HUES6 (cell line): ENCODE data around the gene NINJ1.
"Not testable (repeated sequence)": the region's sequence is repeated elsewhere in the genome, so short reads cannot be mapped to it uniquely, and the experiment has no call there.

ENCODE experiments used
- H3K27ac ChIP-seq: 2 replicates; pipeline ENCODE4 v1.7.0; 2013; ENCODE audit warnings: low read depth, mild to moderate bottlenecking, low read length, inconsistent platforms
- H3K27me3 ChIP-seq: 2 replicates; pipeline ENCODE4 v1.6.1; 2013; ENCODE audit warnings: low read length; ENCODE audit not compliant: control insufficient read depth, insufficient read depth
- H3K36me3 ChIP-seq: 2 replicates; pipeline ENCODE4 v1.6.1; 2013; ENCODE audit warnings: low read length; ENCODE audit not compliant: control insufficient read depth, insufficient read depth
- H3K4me1 ChIP-seq: 2 replicates; pipeline ENCODE4 v1.6.1; 2013; ENCODE audit warnings: low read length; ENCODE audit not compliant: control insufficient read depth, insufficient read depth
- H3K4me3 ChIP-seq: 2 replicates; pipeline ENCODE4 v1.5.1; 2013; ENCODE audit warnings: low read depth, low read length
- H3K9ac ChIP-seq: one replicate; pipeline ENCODE4 v1.6.1; 2013; ENCODE audit warnings: mild to moderate bottlenecking, low read length
- H3K9me3 ChIP-seq: 2 replicates; pipeline ENCODE4 v1.6.1; 2013; ENCODE audit warnings: low read depth, low read length; ENCODE audit not compliant: control insufficient read depth, insufficient read depth

Gene NINJ1

GRCh38 chr9:93159601-93160471 lies 25.8 kb upstream of the NINJ1 start:
- Histone ChIP-seq H3K27ac (no peak overlapping the region), H3K9ac (no peak overlapping the region), H3K36me3 (no peaks in the 10 kb centered on the region), H3K27me3 (no peaks in the 10 kb centered on the region), H3K4me1 (peaks cover 4% of the 10 kb centered on the region; the same call in 1 of the 2 replicates), H3K4me3 (no peak overlapping the region), H3K9me3 (no peaks in the 10 kb centered on the region)

GRCh38 chr9:93156475-93157008 lies 22.5 kb upstream of the NINJ1 start:
- H3K9me3 ChIP-seq = no peaks in the 10 kb centered on the region
- H3K4me1 ChIP-seq = peaks cover 4% of the 10 kb centered on the region; the same call in 1 of the 2 replicates
- no peaks in the 10 kb centered on the region for H3K27me3 ChIP-seq
- no peak overlapping the region for H3K9ac ChIP-seq
- no peak overlapping the region for H3K4me3 ChIP-seq
- H3K27ac ChIP-seq = no peak overlapping the region
- H3K36me3 ChIP-seq = no peaks in the 10 kb centered on the region

- H3K9ac ChIP-seq = no peak overlapping the region
- no peak overlapping the region for H3K4me3 ChIP-seq
- no peaks in the 10 kb centered on the region for H3K36me3 ChIP-seq
- no peak overlapping the region for H3K27ac ChIP-seq
- no peaks in the 10 kb centered on the region for H3K9me3 ChIP-seq
- peaks cover 4% of the 10 kb centered on the region; the same call in 1 of the 2 replicates for H3K4me1 ChIP-seq
- no peaks in the 10 kb centered on the region for H3K27me3 ChIP-seq
These were observed 21.8 kb upstream of the NINJ1 start for GRCh38 chr9:93155716-93156474.

GRCh38 chr9:93154293-93154903 lies 20.3 kb upstream of the NINJ1 start:
- H3K36me3 ChIP-seq = no peaks in the 10 kb centered on the region
- H3K9me3 ChIP-seq = no peaks in the 10 kb centered on the region
- no peaks in the 10 kb centered on the region for H3K27me3 ChIP-seq
- no peaks in the 10 kb centered on the region for H3K4me1 ChIP-seq
- H3K9ac ChIP-seq = no peak overlapping the region
- H3K27ac ChIP-seq = no peak overlapping the region
- no peak overlapping the region for H3K4me3 ChIP-seq

GRCh38 chr9:93151097-93151784 lies 17.2 kb upstream of the NINJ1 start:
- Histone ChIP-seq H3K9ac (no peak overlapping the region), H3K4me3 (no peak overlapping the region), H3K27me3 (no peaks in the 10 kb centered on the region), H3K9me3 (0 out of 2 replicates have a peak, but pooled peaks cover 3% of the 10 kb centered on the region), H3K36me3 (no peaks in the 10 kb centered on the region), H3K27ac (no peak overlapping the region), H3K4me1 (no peaks in the 10 kb centered on the region)

GRCh38 chr9:93149361-93149760 lies 15.3 kb upstream of the NINJ1 start:
- H3K27me3 ChIP-seq = no peaks in the 10 kb centered on the region
- H3K4me1 ChIP-seq = peaks cover 3% of the 10 kb centered on the region; the same call in 1 of the 2 replicates
- H3K9ac ChIP-seq = no peak overlapping the region
- 0 out of 2 replicates have a peak, but pooled peaks cover 3% of the 10 kb centered on the region for H3K9me3 ChIP-seq
- no peaks in the 10 kb centered on the region for H3K36me3 ChIP-seq
- H3K4me3 ChIP-seq = no peak overlapping the region
- H3K27ac ChIP-seq = no peak overlapping the region

GRCh38 chr9:93148721-93149120 lies 14.7 kb upstream of the NINJ1 start:
- Histone ChIP-seq H3K36me3 (no peaks in the 10 kb centered on the region), H3K9me3 (0 out of 2 replicates have a peak, but pooled peaks cover 3% of the 10 kb centered on the region), H3K27ac (no peak overlapping the region), H3K4me3 (no peak overlapping the region), H3K27me3 (no peaks in the 10 kb centered on the region), H3K4me1 (peaks cover 8% of the 10 kb centered on the region; the same call in 1 of the 2 replicates), H3K9ac (no peak overlapping the region)

GRCh38 chr9:93147632-93148031 lies 13.6 kb upstream of the NINJ1 start:
- H3K4me1 ChIP-seq = peaks cover 8% of the 10 kb centered on the region; the same call in 1 of the 2 replicates
- no peak overlapping the region for H3K4me3 ChIP-seq
- H3K36me3 ChIP-seq = no peaks in the 10 kb centered on the region
- H3K9me3 ChIP-seq = 0 out of 2 replicates have a peak, but pooled peaks cover 3% of the 10 kb centered on the region
- no peaks in the 10 kb centered on the region for H3K27me3 ChIP-seq
- no peak overlapping the region for H3K9ac ChIP-seq
- no peak overlapping the region for H3K27ac ChIP-seq

GRCh38 chr9:93146696-93147095 lies 12.6 kb upstream of the NINJ1 start:
- H3K4me1 ChIP-seq, H3K9ac ChIP-seq, H3K27me3 ChIP-seq, H3K4me3 ChIP-seq, H3K36me3 ChIP-seq, H3K9me3 ChIP-seq, H3K27ac ChIP-seq: not testable (repeated sequence)

- no peak overlapping the region for H3K4me3 ChIP-seq
- no peak overlapping the region for H3K27ac ChIP-seq
- no peaks in the 10 kb centered on the region for H3K36me3 ChIP-seq
- H3K9me3 ChIP-seq = 0 out of 2 replicates have a peak, but pooled peaks cover 3% of the 10 kb centered on the region
- no peaks in the 10 kb centered on the region; the same call in 1 of the 2 replicates for H3K27me3 ChIP-seq
- H3K4me1 ChIP-seq = peaks cover 8% of the 10 kb centered on the region; the same call in 1 of the 2 replicates
- no peak overlapping the region for H3K9ac ChIP-seq
These were observed 9.9 kb upstream of the NINJ1 start for GRCh38 chr9:93143830-93144530.
